H1 (cell line): ENCODE results near the gene CEP95. TPM values are rescaled to one million over a fixed set of nuclear protein-coding genes. Genes with fewer than 3 reads are reported as not detected.

Source experiments
- CTCF ChIA-PET: fragments of 300-600 bp; sonication (Branson Sonifier 250); formaldehyde crosslinking; loops from one replicate; lab custom pipeline; 2021; ENCODE audit not compliant: partially characterized antibody; lab: Charles Lee
- POLR2A ChIA-PET: fragments of 300-600 bp; sonication (Branson Sonifier 250); formaldehyde crosslinking; loops from one replicate; lab custom pipeline; 2021; ENCODE audit warnings: inconsistent platforms; ENCODE audit not compliant: partially characterized antibody; lab: Charles Lee
- DNase-seq, 2 experiments: peaks; one replicate each; pipeline versions ENCODE4 v3.0.0 to v3.0.0-alpha.2; 2010 to 2022; ENCODE audit warnings: low spot score in 2 of 2, low read depth in 1 of 2, mixed read lengths in 1 of 2
- FAIRE-seq: peaks from 2 replicates; lab custom pipeline; 2011; peaks lifted over from hg19 to GRCh38; lab: Jason Lieb, UNC
- H2AFZ ChIP-seq: 2 replicates; pipeline ENCODE4 v1.8.1; 2012; ENCODE audit warnings: low read length, inconsistent platforms
- H2AK5ac ChIP-seq: 2 replicates; pipeline ENCODE4 v1.6.1; 2013; ENCODE audit warnings: low read depth, low read length
- H2BK120ac ChIP-seq: replicated peaks from 2 replicates; pipeline ENCODE3; 2013; ENCODE audit warnings: low read depth, low read length, inconsistent platforms
- H2BK12ac ChIP-seq: 2 replicates; pipeline ENCODE4 v1.6.1; 2013; ENCODE audit warnings: low read depth, low read length
- H2BK15ac ChIP-seq: 2 replicates; pipeline ENCODE4 v1.6.1; 2013; ENCODE audit warnings: low read length
- H2BK20ac ChIP-seq: 2 replicates; pipeline ENCODE4 v1.6.1; 2013; ENCODE audit warnings: low read length
- H2BK5ac ChIP-seq: 2 replicates; pipeline ENCODE4 v1.6.1; 2013; ENCODE audit warnings: low read depth, low read length
- H3K14ac ChIP-seq: 2 replicates; pipeline ENCODE4 v1.6.1; 2013; ENCODE audit warnings: inconsistent platforms; ENCODE audit not compliant: insufficient read length
- H3K18ac ChIP-seq: 2 replicates; pipeline ENCODE4 v1.6.1; 2013; ENCODE audit warnings: low read length; ENCODE audit errors: extremely low read depth
- H3K23ac ChIP-seq: 2 replicates; pipeline ENCODE4 v1.6.1; 2013; ENCODE audit warnings: inconsistent platforms; ENCODE audit not compliant: insufficient read length
- H3K23me2 ChIP-seq: 2 replicates; pipeline ENCODE4 v1.6.1; 2013; ENCODE audit warnings: low read depth, low read length
- H3K27ac ChIP-seq: 2 replicates; pipeline ENCODE4 v1.6.1; 2011; ENCODE audit warnings: low read depth, low read length, inconsistent platforms
- H3K27me3 ChIP-seq, 4 experiments: replicated peaks in 1 of 4; 1 replicate in 1 of 4; 2 replicates in 3 of 4; pipeline versions ENCODE4 v1.6.1 to v1.8.1; 2011 to 2013; ENCODE audit warnings: low read length in 3 of 4, mild to moderate bottlenecking in 3 of 4, inconsistent platforms in 2 of 4, mixed read lengths in 2 of 4, moderate library complexity in 1 of 4; ENCODE audit not compliant: control insufficient read depth in 3 of 4, insufficient read depth in 3 of 4; ENCODE audit errors: extremely low read depth in 1 of 4
- H3K36me3 ChIP-seq, 4 experiments: 2 replicates each; pipeline versions ENCODE4 v1.6.1 to v1.8.1; 2011 to 2013; ENCODE audit warnings: mild to moderate bottlenecking in 4 of 4, low read length in 3 of 4, moderate library complexity in 2 of 4, control low read depth in 1 of 4, inconsistent platforms in 1 of 4; ENCODE audit not compliant: insufficient read depth in 4 of 4, control insufficient read depth in 2 of 4
- H3K4ac ChIP-seq: replicated peaks from 2 replicates; pipeline ENCODE3; 2013; ENCODE audit warnings: low read length, low read depth, mixed read lengths, inconsistent platforms; ENCODE audit not compliant: insufficient read length
- H3K4me1 ChIP-seq, 4 experiments: replicated peaks in 1 of 4; 1 replicate in 1 of 4; 2 replicates in 3 of 4; pipeline versions ENCODE4 v1.6.1 to v1.8.1; 2011 to 2013; ENCODE audit warnings: low read length in 3 of 4, inconsistent platforms in 2 of 4, mixed read lengths in 1 of 4; ENCODE audit not compliant: insufficient read depth in 4 of 4, control insufficient read depth in 3 of 4
- H3K4me2 ChIP-seq, 2 experiments: 2 replicates each; pipeline versions ENCODE4 v1.6.1 to v1.8.1; 2011 to 2013; ENCODE audit warnings: low read depth in 2 of 2, low read length in 2 of 2, control low read depth in 1 of 2, inconsistent platforms in 1 of 2, mild to moderate bottlenecking in 1 of 2; ENCODE audit not compliant: insufficient read depth in 1 of 2
- H3K4me3 ChIP-seq, 4 experiments: fragments of 200-600, 300-600 bp in 1 of 4; sonication (generic), shearing (Covaris generic), sonication (Bioruptor Twin) in 1 of 4; 2 replicates each; pipeline versions ENCODE4 v1.5.1 to v1.8.1; 2011 to 2016; ENCODE audit warnings: low read length in 4 of 4, low read depth in 3 of 4, control low read depth in 2 of 4, inconsistent platforms in 2 of 4, mild to moderate bottlenecking in 2 of 4, mixed read lengths in 1 of 4, moderate library complexity in 1 of 4; ENCODE audit not compliant: insufficient read depth in 2 of 4; ENCODE audit errors: extremely low read depth in 1 of 4
- H3K56ac ChIP-seq: replicated peaks from 2 replicates; pipeline ENCODE3; 2013; ENCODE audit warnings: low read depth, mild to moderate bottlenecking, mixed read lengths, low read length, inconsistent platforms; ENCODE audit not compliant: insufficient read length
- H3K79me1 ChIP-seq: 2 replicates; pipeline ENCODE4 v1.6.1; 2013; ENCODE audit warnings: low read depth, low read length, control low read depth
- H3K79me2 ChIP-seq, 2 experiments: 2 replicates each; pipeline versions ENCODE4 v1.6.1 to v1.8.1; 2012 to 2013; ENCODE audit warnings: low read length in 2 of 2, mild to moderate bottlenecking in 2 of 2, inconsistent platforms in 1 of 2; ENCODE audit not compliant: insufficient read depth in 2 of 2, control insufficient read depth in 1 of 2
- H3K9ac ChIP-seq, 4 experiments: replicated peaks in 1 of 4; 1 replicate in 1 of 4; 2 replicates in 3 of 4; pipeline versions ENCODE4 v1.6.1 to v1.8.1; 2011 to 2013; ENCODE audit warnings: low read depth in 3 of 4, low read length in 3 of 4, control low read depth in 2 of 4, mild to moderate bottlenecking in 2 of 4, moderate library complexity in 2 of 4, inconsistent platforms in 1 of 4; ENCODE audit errors: extremely low read depth in 1 of 4
- H3K9me3 ChIP-seq, 2 experiments: 2 replicates each; pipeline versions ENCODE4 v1.6.1 to v1.8.1; 2012 to 2013; ENCODE audit warnings: mild to moderate bottlenecking in 2 of 2, moderate library complexity in 2 of 2, control low read depth in 1 of 2, inconsistent platforms in 1 of 2, low read depth in 1 of 2, low read length in 1 of 2, mixed read lengths in 1 of 2; ENCODE audit not compliant: insufficient read depth in 2 of 2
- H4K20me1 ChIP-seq, 2 experiments: replicated peaks in 1 of 2; 2 replicates each; pipeline versions ENCODE3 to v1.8.1; 2011 to 2013; ENCODE audit warnings: inconsistent platforms in 2 of 2, low read length in 2 of 2, mild to moderate bottlenecking in 1 of 2; ENCODE audit not compliant: insufficient read depth in 2 of 2, control insufficient read depth in 1 of 2
- H4K5ac ChIP-seq: 2 replicates; pipeline ENCODE4 v1.6.1; 2013; ENCODE audit warnings: low read length, low read depth, mixed read lengths, inconsistent platforms; ENCODE audit not compliant: insufficient read length
- H4K8ac ChIP-seq: 2 replicates; pipeline ENCODE4 v1.8.0; 2013; ENCODE audit warnings: mild to moderate bottlenecking, moderate library complexity, low read length, inconsistent platforms; ENCODE audit not compliant: insufficient read depth; ENCODE audit errors: extremely low read depth
- H4K91ac ChIP-seq: replicated peaks from 2 replicates; pipeline ENCODE3; 2013; ENCODE audit warnings: low read length, mixed read lengths, inconsistent platforms; ENCODE audit not compliant: insufficient read length
- BACH1 ChIP-seq: IDR thresholded peaks from 2 replicates; pipeline ENCODE4 v1.6.1; 2012; ENCODE audit warnings: low read length, improper control_type of control experiment
- CEBPB ChIP-seq: IDR thresholded peaks from 2 replicates; pipeline ENCODE4 v1.6.1; 2012; ENCODE audit warnings: low read depth, low read length
- CTBP2 ChIP-seq: IDR thresholded peaks from 2 replicates; pipeline ENCODE4 v1.7.0; 2011; ENCODE audit warnings: borderline replicate concordance, mild to moderate bottlenecking, moderate library complexity, mixed read lengths, low read length; ENCODE audit not compliant: insufficient read depth, insufficient read length
- EGR1 ChIP-seq: IDR thresholded peaks from 2 replicates; pipeline ENCODE4 v1.6.1; 2011; ENCODE audit warnings: low read depth, low read length, borderline replicate concordance
- GTF2F1 ChIP-seq: IDR thresholded peaks from 2 replicates; pipeline ENCODE4 v1.6.1; 2012; ENCODE audit warnings: low read depth, low read length, improper control_type of control experiment, borderline replicate concordance
- HDAC6 ChIP-seq: IDR thresholded peaks from one replicate; pipeline ENCODE4 v1.7.1; 2012; ENCODE audit warnings: low read depth, mild to moderate bottlenecking, inconsistent platforms, low read length, moderate library complexity
- KDM1A ChIP-seq: fragments of 200-600, 300-600 bp; sonication (generic); IDR thresholded peaks from 2 replicates; pipeline ENCODE4 v1.7.1; 2016; ENCODE audit warnings: mild to moderate bottlenecking, low read length, borderline replicate concordance
- MAFK ChIP-seq: IDR thresholded peaks from 2 replicates; pipeline ENCODE4 v1.6.1; 2012; ENCODE audit warnings: low read depth, mild to moderate bottlenecking, improper control_type of control experiment, low read length
- NRF1 ChIP-seq: IDR thresholded peaks from 2 replicates; pipeline ENCODE4 v1.6.1; 2011; ENCODE audit warnings: mild to moderate bottlenecking, low read depth, low read length, improper control_type of control experiment
- SIRT6 ChIP-seq: IDR thresholded peaks from one replicate; pipeline ENCODE4 v1.7.1; 2012; ENCODE audit warnings: low read length, inconsistent platforms
- WGBS, 2 experiments: shearing (Covaris generic) in 1 of 2; methylation state at CpG; one replicate each; pipeline versions ENCODE4 v1.1.6 to v1.1.7; 2013 to 2015; ENCODE audit warnings: low lambda C conversion rate in 2 of 2, mixed read lengths in 2 of 2, inconsistent platforms in 1 of 2, low coverage in 1 of 2, missing lambda C conversion rate in 1 of 2; ENCODE audit not compliant: insufficient replicate concordance in 2 of 2, insufficient coverage in 1 of 2, insufficient read length in 1 of 2; ENCODE audit errors: extremely low coverage in 1 of 2, missing lambda C conversion rate in 1 of 2; 5-methylcytosine and 5-hydroxymethylcytosine counted together
- polyA plus RNA-seq, 7 experiments: library from polyadenylated mRNA; depleted of rRNA in 3 of 7; stranded (reverse) in 5 of 7; unstranded in 2 of 7; fragments of >200 nt in 5 of 7; fragments of 200-250 nt in 2 of 7; gene quantifications; 1 replicate in 5 of 7; 2 replicates in 1 of 7; 4 replicates in 1 of 7; pipeline versions ENCODE4 v1.2.1 to v1.2.3, GENCODE V29; 2011 to 2013; ENCODE audit warnings: missing spikeins in 2 of 7, mixed read lengths in 2 of 7
- total RNA-seq: library from RNA; stranded (reverse); fragmentation: NEBNext Ultra II Directional; extraction: Animal tissue kit (Norgen Biotek cat#: 25700); gene quantifications from 2 replicates; pipeline ENCODE4 v1.2.1, GENCODE V29; 2021
- TF ChIP-seq, protein P1 (sequence below), 3 experiments: IDR thresholded peaks; 1 replicate in 2 of 3; 2 replicates in 1 of 3; pipeline versions ENCODE4 v1.5.1 to v1.6.1; 2011; ENCODE audit warnings: low read length in 3 of 3, mild to moderate bottlenecking in 3 of 3, inconsistent platforms in 2 of 3, low read depth in 1 of 3, moderate library complexity in 1 of 3; ENCODE audit not compliant: insufficient read depth in 1 of 3; ENCODE audit errors: control extremely low read depth in 1 of 3
- TF ChIP-seq, protein P2 (sequence below): IDR thresholded peaks from 2 replicates; pipeline ENCODE4 v1.6.1; 2012; ENCODE audit warnings: inconsistent platforms

The CEP95 gene
- total and polyA plus RNA-seq, 2 of the 8 experiments (the other 6 are each of a cell fraction or from before 2014, with no cell fraction given): 22.3 to 51.5 TPM

DNA sequence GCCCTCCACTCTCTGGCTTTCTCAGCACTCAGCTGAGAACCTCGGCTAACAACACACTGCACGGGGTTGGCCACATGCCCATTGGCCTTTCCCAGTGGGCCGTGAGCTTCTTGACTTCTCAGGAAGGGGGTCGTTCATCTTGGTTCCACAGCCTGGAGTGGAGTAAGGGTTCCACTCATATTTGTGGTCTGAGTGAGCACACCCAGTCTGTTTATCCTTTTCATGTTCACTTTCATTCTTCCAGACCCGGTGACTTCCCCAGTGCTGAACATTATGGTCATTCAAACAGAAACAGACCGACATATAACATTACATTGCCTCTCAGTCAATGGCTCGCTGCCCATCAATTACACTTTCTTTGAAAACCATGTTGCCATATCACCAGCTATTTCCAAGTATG is 49.6 kb upstream of the CEP95 start:
- no peak overlapping the region for H2BK15ac ChIP-seq
- no peak for DNase-seq
- CTCF ChIA-PET: interaction anchor here (3.7 kb wide), 1 partner anchor 38 kb away, joined by 22 read pairs; no protein-coding TSS in a partner anchor
- H3K79me2 ChIP-seq: no peaks in the 10 kb centered on the region
- no peaks in the 10 kb centered on the region for H3K23me2 ChIP-seq
- H3K4me3 ChIP-seq: no peak overlapping the region
- H3K18ac ChIP-seq: no peak overlapping the region
- H2BK12ac ChIP-seq: no peak overlapping the region
- WGBS, 2 experiments: 91% methylated on average over 7 of the region's 7 CpGs; no CpG with 5 or more reads in 1 of the 2 experiments
- no peaks in the 10 kb centered on the region; a peak in 1 of 7 replicates for H3K27me3 ChIP-seq
- H2BK120ac ChIP-seq: no peak overlapping the region
- H2AK5ac ChIP-seq: no peak overlapping the region
- no peak for FAIRE-seq
- H3K36me3 ChIP-seq: no peaks in the 10 kb centered on the region
- POLR2A ChIA-PET: interaction anchor here (0.7 to 2.1 kb wide), 3 partner anchors 13 to 81 kb away, joined by 3 to 9 read pairs (median 3); partner anchors contain the start of gene DDX5
- no peak overlapping the region for H3K4ac ChIP-seq
- no peak overlapping the region for H3K14ac ChIP-seq
- no peak overlapping the region for H2BK20ac ChIP-seq
- no peak overlapping the region for H4K5ac ChIP-seq
- no peaks in the 10 kb centered on the region for H3K79me1 ChIP-seq
- H3K23ac ChIP-seq: no peak overlapping the region
- no peak overlapping the region for H3K9ac ChIP-seq
- no peak overlapping the region for H4K91ac ChIP-seq
- H4K8ac ChIP-seq: no peak overlapping the region
- no peaks in the 10 kb centered on the region for H4K20me1 ChIP-seq
- no peak overlapping the region for H3K56ac ChIP-seq
- no peak overlapping the region for H3K4me2 ChIP-seq
- H2BK5ac ChIP-seq: no peak overlapping the region
- no peak overlapping the region for H2AFZ ChIP-seq
- no peaks in the 10 kb centered on the region for H3K4me1 ChIP-seq
- H3K9me3 ChIP-seq: no peaks in the 10 kb centered on the region
- H3K27ac ChIP-seq: no peak overlapping the region
- TF ChIP-seq, protein P1, sequence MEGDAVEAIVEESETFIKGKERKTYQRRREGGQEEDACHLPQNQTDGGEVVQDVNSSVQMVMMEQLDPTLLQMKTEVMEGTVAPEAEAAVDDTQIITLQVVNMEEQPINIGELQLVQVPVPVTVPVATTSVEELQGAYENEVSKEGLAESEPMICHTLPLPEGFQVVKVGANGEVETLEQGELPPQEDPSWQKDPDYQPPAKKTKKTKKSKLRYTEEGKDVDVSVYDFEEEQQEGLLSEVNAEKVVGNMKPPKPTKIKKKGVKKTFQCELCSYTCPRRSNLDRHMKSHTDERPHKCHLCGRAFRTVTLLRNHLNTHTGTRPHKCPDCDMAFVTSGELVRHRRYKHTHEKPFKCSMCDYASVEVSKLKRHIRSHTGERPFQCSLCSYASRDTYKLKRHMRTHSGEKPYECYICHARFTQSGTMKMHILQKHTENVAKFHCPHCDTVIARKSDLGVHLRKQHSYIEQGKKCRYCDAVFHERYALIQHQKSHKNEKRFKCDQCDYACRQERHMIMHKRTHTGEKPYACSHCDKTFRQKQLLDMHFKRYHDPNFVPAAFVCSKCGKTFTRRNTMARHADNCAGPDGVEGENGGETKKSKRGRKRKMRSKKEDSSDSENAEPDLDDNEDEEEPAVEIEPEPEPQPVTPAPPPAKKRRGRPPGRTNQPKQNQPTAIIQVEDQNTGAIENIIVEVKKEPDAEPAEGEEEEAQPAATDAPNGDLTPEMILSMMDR (IDR thresholded peaks at IDR 0.05; ENCODE audit: control extremely low read depth in 1 of 3, insufficient read depth in 1 of 3, low read depth in 1 of 3, low read length in 3 of 3): no peak
- no peak for TF ChIP-seq SIRT6
- no peak for TF ChIP-seq GTF2F1
- no peak for TF ChIP-seq CTBP2
- TF ChIP-seq HDAC6: no peak
- TF ChIP-seq NRF1: no peak
- no peak for TF ChIP-seq MAFK
- TF ChIP-seq EGR1: no peak
- no peak for TF ChIP-seq KDM1A
- no peak for TF ChIP-seq BACH1
- TF ChIP-seq, protein P2, sequence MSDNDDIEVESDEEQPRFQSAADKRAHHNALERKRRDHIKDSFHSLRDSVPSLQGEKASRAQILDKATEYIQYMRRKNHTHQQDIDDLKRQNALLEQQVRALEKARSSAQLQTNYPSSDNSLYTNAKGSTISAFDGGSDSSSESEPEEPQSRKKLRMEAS: no peak
- no peak for TF ChIP-seq CEBPB
